ENCODE results near the gene FRAT2.

- TF ChIP-seq MYC (IDR thresholded peaks at IDR 0.05; ENCODE audit: low read depth, low read length) (peak; percentile 13; the same call in 1 of the 2 replicates), POLR2A (IDR thresholded peaks at IDR 0.05; ENCODE audit: extremely low read depth, insufficient read length) (no peak)
- TF ChIP-seq, protein P1, sequence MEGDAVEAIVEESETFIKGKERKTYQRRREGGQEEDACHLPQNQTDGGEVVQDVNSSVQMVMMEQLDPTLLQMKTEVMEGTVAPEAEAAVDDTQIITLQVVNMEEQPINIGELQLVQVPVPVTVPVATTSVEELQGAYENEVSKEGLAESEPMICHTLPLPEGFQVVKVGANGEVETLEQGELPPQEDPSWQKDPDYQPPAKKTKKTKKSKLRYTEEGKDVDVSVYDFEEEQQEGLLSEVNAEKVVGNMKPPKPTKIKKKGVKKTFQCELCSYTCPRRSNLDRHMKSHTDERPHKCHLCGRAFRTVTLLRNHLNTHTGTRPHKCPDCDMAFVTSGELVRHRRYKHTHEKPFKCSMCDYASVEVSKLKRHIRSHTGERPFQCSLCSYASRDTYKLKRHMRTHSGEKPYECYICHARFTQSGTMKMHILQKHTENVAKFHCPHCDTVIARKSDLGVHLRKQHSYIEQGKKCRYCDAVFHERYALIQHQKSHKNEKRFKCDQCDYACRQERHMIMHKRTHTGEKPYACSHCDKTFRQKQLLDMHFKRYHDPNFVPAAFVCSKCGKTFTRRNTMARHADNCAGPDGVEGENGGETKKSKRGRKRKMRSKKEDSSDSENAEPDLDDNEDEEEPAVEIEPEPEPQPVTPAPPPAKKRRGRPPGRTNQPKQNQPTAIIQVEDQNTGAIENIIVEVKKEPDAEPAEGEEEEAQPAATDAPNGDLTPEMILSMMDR (IDR thresholded peaks at IDR 0.05; ENCODE audit: low read depth, low read length) = no peak
- TF ChIP-seq, protein P2, sequence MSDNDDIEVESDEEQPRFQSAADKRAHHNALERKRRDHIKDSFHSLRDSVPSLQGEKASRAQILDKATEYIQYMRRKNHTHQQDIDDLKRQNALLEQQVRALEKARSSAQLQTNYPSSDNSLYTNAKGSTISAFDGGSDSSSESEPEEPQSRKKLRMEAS (IDR thresholded peaks at IDR 0.05; ENCODE audit: low read depth, low read length) = peak; percentile 40; the same call in 1 of the 2 replicates
Measured at GRCh38 chr10:97365761-97366351, 31.3 kb upstream of the FRAT2 start.
